ENCODE measurements around the gene CKM. TPM values are rescaled to one million over a fixed set of nuclear protein-coding genes. Genes with fewer than 3 reads are reported as not detected.

Gene CKM
- total and polyA plus RNA-seq, 12 donors, result 2,078 to 7,765 (median 4,407) TPM

DNA sequence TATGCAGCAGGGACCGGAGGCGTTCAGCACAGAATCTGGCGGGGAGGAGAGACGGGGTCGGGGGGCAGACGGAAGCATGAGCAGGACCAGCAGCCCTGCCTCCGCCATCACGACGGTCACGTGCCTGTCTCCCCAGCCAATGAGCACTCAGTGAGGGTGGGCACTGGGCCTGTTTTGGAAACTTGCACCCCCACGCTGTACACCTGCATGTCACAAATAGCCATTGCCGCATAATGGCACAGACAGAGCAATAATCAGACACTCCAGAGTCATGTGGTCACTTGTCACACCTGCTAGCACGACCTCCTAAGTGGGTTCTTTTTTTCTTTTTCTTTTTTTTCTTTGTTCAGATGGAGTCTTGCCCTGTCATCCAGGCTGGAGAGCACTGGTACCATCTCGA, 38.9 kb upstream of the CKM start:
- DNase-seq (no peak), ATAC-seq (no peak)
- Histone ChIP-seq H3K36me3 (peaks cover 0 to 86% (median 10%) of the 10 kb centered on the region in 9 donors), H3K27me3 (no peaks in the 10 kb centered on the region), H3K4me1 (no peaks in the 10 kb centered on the region), H3K4me3 (no peak overlapping the region), H3K27ac (no peak overlapping the region), H3K9me3 (no peaks in the 10 kb centered on the region)
- no peak for TF ChIP-seq CTCF (IDR thresholded peaks at IDR 0.05)
- intact Hi-C loops (cut with DNase I), result no loop called here
- 93% methylated on average over 14 of the region's 14 CpGs for WGBS, 2 donors

- WGBS, 2 donors, result 91 to 93% methylated on average over 12 of the region's 12 CpGs
- Histone ChIP-seq H3K36me3 (peaks cover 0 to 96% (median 14%) of the 10 kb centered on the region in 9 donors), H3K27ac (no peak overlapping the region), H3K4me1 (no peaks in the 10 kb centered on the region), H3K4me3 (no peak overlapping the region), H3K9me3 (no peaks in the 10 kb centered on the region), H3K27me3 (no peaks in the 10 kb centered on the region)
- no peak for ATAC-seq
- DNase-seq, result no peak
- intact Hi-C loops (cut with DNase I), result no loop called here
- TF ChIP-seq CTCF (IDR thresholded peaks at IDR 0.05), result no peak
Measured at GRCh38 chr19:45358213-45358792, 35.6 kb upstream of the CKM start.

GRCh38 chr19:45357445-45357783, 34.7 kb upstream of the CKM start:
- intact Hi-C loops (cut with DNase I), result no loop called here
- no peaks in the 10 kb centered on the region for H3K4me1 ChIP-seq
- H3K36me3 ChIP-seq, result peaks cover 0 to 97% (median 10%) of the 10 kb centered on the region in 9 donors
- ATAC-seq (no peak), DNase-seq (no peak)
- WGBS, 2 donors, result 92 to 94% methylated on average over 11 of the region's 11 CpGs
- no peak overlapping the region for H3K4me3 ChIP-seq
- no peaks in the 10 kb centered on the region for H3K9me3 ChIP-seq
- no peak overlapping the region for H3K27ac ChIP-seq
- TF ChIP-seq CTCF (IDR thresholded peaks at IDR 0.05), result no peak
- H3K27me3 ChIP-seq, result no peaks in the 10 kb centered on the region

- peaks cover 0 to 97% (median 8%) of the 10 kb centered on the region in 9 donors for H3K36me3 ChIP-seq
- ATAC-seq, result no peak
- no peak overlapping the region for H3K4me3 ChIP-seq
- H3K9me3 ChIP-seq, result no peaks in the 10 kb centered on the region
- no peaks in the 10 kb centered on the region for H3K4me1 ChIP-seq
- DNase-seq, result no peak
- intact Hi-C loops (cut with DNase I), result no loop called here
- 92 to 93% methylated on average over 20 of the region's 20 CpGs for WGBS, 2 donors
- no peak overlapping the region for H3K27ac ChIP-seq
- TF ChIP-seq CTCF (IDR thresholded peaks at IDR 0.05), result no peak
- no peaks in the 10 kb centered on the region for H3K27me3 ChIP-seq
Measured at GRCh38 chr19:45356760-45357444, 34.2 kb upstream of the CKM start.
